RPMI8226 (cell line): ENCODE results near the gene ATP2B2.
"Not testable (repeated sequence)": the region's sequence is repeated elsewhere in the genome, so short reads cannot be mapped to it uniquely, and the experiment has no call there.

Experiments
- DNase-seq: peaks from one replicate; pipeline ENCODE4 v3.0.0-alpha.2; 2015

ATP2B2 gene

GRCh38 chr3:10397879-10398278 lies 107.5 kb downstream of the ATP2B2 start:
- no peak for DNase-seq

GRCh38 chr3:10396931-10397330 lies 108.5 kb downstream of the ATP2B2 start:
- no peak for DNase-seq

GRCh38 chr3:10396083-10396482 lies 109.3 kb downstream of the ATP2B2 start:
- DNase-seq, result peak; percentile 90

GRCh38 chr3:10395671-10396070 lies 109.7 kb downstream of the ATP2B2 start:
- peak; percentile 92 for DNase-seq

GRCh38 chr3:10395196-10395595 lies 110.2 kb downstream of the ATP2B2 start:
- DNase-seq, result peak; percentile 84

- DNase-seq, result no peak
Observed at GRCh38 chr3:10394491-10395025, 110.8 kb downstream of the ATP2B2 start.

GRCh38 chr3:10393514-10393913 lies 111.9 kb downstream of the ATP2B2 start:
- no peak for DNase-seq

GRCh38 chr3:10392906-10393461 lies 112.4 kb downstream of the ATP2B2 start:
- no peak for DNase-seq

GRCh38 chr3:10392244-10392643 lies 113.1 kb downstream of the ATP2B2 start:
- no peak for DNase-seq

GRCh38 chr3:10391391-10391790 lies 114.0 kb downstream of the ATP2B2 start:
- no peak for DNase-seq

- no peak for DNase-seq
Observed at GRCh38 chr3:10390641-10391373, 114.6 kb downstream of the ATP2B2 start.

- peak; percentile 61 for DNase-seq
Observed at GRCh38 chr3:10389995-10390394, 115.4 kb downstream of the ATP2B2 start.

- DNase-seq, result peak; percentile 41
Observed at GRCh38 chr3:10389339-10389738, 116.0 kb downstream of the ATP2B2 start.

- no peak for DNase-seq
Observed at GRCh38 chr3:10387881-10388609, 117.3 kb downstream of the ATP2B2 start.

- DNase-seq, result no peak
Observed at GRCh38 chr3:10386121-10386520, 119.3 kb downstream of the ATP2B2 start.

GRCh38 chr3:10384541-10385360 lies 120.6 kb downstream of the ATP2B2 start:
- DNase-seq, result no peak

- DNase-seq, result no peak
Observed at GRCh38 chr3:10383850-10384248, 121.5 kb downstream of the ATP2B2 start.

GRCh38 chr3:10382892-10383849 lies 122.2 kb downstream of the ATP2B2 start:
- DNase-seq, result no peak

- not testable (repeated sequence) for DNase-seq
Observed at GRCh38 chr3:10382445-10382844, 122.9 kb downstream of the ATP2B2 start.

GRCh38 chr3:10381336-10381735 lies 124.0 kb downstream of the ATP2B2 start:
- DNase-seq, result no peak

GRCh38 chr3:10380906-10381305 lies 124.5 kb downstream of the ATP2B2 start:
- no peak for DNase-seq

GRCh38 chr3:10379961-10380360 lies 125.4 kb downstream of the ATP2B2 start:
- no peak for DNase-seq
